Stimulated activated CD8-positive, alpha-beta memory T cell treated with anti-CD3 and anti-CD28 coated beads, Interleukin-4, amount 100 ng/mL, for 4 hours (primary cell): ENCODE data around the gene PRKAA1.
A peak's percentile ranks its signal among the peaks of the same experiment; 100 is the strongest.
"Not testable (repeated sequence)": the region's sequence is repeated elsewhere in the genome, so short reads cannot be mapped to it uniquely, and the experiment has no call there.

ENCODE experiments used
- DNase-seq, 2 donors: peaks; one replicate each; pipeline ENCODE4 v3.0.0-alpha.2; 2020; ENCODE audit warnings: low read depth in 2 of 2, low spot score in 1 of 2

The PRKAA1 gene

DNA sequence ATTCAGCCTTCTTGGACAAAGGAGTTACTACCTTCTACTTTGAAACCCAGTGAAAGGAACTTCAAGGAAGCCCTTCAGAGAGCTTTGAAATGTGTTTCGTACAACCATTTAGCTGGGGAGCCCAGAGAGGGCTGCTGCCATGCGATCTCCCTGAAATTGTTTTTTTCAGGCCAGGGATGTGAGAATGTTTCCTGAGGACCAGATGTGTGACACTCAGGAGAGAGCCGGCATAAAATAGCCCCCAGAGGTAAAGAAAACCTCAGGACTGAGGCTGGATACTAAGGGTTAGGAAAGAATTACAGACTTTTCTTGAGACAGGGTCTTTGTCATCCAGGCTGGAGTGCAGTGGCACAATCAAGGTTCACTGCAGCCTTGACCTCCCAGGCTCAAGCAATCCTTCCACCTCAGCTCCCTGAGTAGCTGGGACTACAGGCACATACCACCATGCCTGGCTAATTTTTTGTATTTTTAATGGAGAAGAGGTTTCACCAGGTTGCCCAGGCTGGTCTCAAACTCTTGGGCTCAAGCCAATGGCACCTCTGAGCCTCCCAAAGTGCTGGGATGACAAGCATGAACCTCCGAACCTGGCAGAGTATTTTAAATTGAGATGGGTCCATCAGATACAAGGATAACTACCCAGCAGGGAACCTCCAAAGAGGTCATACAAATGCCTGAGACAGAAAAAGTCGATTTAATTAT lies 28.5 kb upstream of the PRKAA1 start:
- DNase-seq = no peak

DNA sequence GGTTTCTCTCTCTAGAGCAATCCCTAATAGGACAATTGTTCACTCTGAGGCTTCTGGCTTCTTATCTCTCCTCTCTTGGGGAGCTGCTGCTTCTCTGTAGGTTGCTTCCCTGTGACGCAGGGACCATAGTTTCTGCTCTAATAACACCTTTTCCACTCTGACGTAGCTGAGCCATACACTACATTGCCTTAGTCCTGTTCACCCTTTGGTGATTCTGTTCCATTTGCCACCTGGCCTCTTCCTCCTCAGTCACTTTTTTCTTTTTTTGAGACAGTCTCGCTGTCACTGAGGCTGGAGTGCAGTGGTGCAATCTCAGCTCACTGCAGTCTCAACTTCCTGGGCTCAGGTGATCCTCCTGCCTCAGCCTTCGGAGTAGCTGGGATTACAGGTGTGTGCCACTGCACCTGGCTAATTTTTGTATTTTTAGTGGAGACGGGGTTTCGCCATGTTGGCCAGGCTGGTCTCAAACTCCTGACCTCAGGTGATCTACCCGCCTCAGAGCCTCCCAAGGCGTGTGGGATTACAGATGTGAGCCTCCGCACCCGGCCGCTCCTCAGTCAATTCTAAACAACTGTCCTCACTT lies 27.4 kb upstream of the PRKAA1 start:
- not testable (repeated sequence) for DNase-seq

DNA sequence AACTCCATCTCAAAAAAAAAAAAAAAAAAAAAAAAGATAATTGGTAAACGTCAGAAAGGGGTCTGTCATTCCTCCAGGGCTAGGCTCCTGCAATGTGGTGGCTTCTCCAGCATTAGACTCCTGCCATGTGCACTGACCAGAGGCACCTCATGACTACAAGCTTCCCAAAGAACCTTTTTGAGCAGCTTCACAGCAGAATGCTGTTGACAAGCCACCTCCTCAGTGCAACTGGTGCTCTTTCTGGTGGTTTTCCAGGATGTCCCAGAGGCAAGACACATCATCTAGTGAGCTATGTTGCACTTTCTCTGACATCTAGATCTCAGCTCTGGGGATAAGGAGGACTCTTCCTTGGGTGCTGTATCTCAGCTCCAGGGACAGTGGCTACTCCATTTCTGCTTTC lies 25.3 kb upstream of the PRKAA1 start:
- DNase-seq = no peak

DNA sequence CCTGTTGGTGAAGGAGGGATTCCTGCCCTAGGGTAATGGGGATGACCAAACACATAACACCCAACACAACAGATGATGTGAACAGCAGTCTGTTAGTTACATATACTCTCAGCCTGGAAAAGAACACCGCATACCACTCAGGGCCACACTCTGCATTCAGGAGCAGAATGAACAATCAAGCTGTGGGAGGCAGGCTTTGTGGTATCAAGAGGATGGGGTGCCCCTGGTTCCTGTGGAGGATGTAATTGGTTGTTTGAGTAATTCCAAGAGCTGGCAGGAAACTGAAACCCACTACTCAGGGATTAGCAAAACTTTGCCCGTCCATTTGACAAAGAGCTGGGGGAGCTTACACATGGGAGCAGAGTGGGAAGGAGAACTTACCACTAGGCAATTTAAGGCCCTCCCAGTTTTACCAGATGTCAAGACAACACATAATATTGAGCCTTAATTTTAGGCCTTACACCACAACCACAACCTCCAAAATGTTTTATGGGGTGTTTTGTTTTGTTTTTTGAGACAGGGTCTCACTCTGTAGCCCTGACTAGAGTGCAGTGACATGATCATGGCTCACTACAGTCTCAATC lies 15.6 kb upstream of the PRKAA1 start:
- DNase-seq = no peak

DNA sequence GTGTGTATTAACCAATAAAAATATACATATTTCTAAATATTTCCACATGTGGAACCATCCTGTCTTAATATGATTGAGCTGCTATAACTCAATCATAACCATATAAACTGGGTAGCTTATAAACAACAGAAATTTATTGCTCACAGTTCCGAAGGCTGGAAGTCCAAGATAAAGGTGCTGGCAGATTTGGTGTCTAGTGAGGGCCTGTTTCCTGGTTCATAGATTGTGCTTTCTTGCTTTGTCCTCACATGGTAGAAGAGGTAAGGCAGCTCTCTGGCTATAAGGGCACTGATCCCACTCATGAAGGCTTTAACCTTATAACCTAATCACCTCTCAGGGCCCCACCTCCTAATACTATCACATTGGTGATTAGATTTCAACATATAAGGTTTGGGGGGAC lies 14.0 kb upstream of the PRKAA1 start:
- no peak for DNase-seq

DNA sequence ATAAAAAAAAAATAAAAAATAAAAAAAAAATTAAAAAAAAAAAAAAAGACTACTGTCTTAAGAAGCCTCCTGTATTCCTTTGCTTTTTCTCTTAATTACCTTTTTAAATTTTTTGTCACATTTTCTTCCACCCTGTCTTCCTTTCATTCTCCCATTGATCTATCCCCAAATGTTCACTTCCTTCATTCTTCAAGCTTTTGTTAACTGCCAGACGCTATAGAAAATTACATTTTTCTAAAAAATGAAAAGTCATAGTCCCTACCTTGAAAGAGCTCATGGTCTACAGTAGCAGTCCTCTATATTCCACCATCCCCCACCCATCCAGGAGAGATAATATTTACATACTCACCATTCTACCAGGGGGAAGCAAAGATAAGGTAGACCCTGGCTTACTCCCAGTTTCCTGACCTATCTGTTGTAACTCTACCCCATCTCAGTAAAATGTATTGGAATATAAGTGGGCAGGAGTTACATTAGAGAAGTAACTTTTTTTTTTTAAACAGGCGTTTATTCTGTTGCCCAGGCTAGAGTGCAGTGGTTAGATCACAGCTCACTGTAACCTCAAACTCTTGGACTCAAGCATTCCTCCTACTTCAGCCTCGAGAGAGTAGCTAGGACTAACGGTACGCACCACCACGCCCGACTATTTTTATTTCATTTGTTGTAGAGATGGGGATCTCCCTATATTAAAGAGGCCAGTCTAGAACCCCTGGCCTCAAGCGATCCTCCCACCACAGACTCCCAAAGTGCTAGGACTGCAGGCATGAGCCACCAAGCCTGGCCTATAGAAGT lies 3.8 kb upstream of the PRKAA1 start:
- DNase-seq = no peak

DNA sequence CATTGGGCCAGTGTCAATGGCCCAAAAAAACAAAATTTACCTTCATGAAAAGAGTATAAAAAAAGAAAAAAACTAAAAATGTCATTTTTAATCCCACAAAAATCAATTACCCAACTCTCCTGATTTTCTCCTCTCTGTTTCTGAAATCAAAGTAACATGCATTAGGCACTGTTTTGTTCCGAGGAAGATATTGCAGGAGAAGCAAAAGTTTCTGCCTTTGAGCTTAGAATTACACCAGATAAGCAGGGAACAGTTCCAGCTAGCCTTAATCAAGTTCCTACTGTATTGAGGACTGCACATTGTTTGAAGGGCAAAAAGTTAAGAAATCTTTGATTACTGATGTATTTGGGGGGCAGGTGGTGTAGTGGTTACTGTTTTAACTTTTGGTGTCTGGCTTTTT lies 1.1 kb upstream of the PRKAA1 start:
- no peak for DNase-seq

DNA sequence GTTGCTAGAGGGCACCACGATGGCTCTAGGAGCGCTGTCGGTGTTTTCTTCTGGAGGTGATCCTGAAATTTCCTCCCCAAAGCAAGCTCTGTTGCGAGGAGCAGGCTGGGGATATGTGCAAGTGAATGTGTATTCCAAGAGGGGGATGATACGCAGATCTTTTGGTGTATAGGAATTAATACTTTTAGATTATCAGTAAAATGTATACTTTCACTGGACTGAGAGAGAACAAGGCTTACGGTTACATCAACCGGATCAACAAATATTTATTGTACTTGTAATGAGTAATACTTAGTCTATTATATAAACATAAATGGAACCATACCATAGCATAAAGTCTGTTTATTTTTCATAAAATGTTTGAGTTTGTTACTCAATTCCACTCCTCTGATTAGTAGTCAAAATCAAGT lies 632 bp upstream of the PRKAA1 start:
- DNase-seq = no peak

DNA sequence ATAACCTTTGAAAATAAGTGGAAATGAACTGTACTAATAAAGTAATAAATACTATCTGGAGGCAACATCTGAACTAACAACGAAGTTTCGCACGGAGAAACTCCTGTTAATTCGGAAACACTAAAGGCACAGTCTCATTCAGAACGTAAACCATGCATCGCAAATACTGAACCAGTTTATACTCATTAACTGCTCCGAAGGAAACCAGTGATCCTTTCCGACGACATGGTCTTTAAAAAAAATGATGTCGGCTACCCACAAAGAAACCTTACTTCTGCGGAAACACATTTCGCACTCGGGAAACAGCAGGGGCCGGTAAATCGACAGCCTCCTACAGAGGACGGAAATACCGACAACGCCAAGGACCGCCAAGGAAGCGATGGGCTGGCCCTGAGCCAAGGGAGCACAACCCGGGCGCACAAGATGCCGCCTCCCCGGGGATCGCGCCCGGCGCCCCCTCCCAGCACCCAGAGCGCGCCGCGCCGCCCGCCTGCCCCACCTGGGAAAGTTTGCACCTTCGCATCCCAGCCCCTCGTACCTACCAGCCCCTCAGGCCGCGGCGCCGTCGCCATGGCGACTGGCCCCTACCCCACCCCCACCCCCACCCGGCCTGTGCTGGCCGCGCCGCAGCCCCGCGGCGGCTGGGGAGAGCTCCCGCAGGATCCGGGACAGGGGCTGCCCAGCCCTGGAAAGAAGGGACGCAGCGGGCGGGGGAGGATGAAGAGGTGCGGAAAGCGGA lies 732 bp downstream of the PRKAA1 start:
- DNase-seq = peak; percentile 30 to 61

DNA sequence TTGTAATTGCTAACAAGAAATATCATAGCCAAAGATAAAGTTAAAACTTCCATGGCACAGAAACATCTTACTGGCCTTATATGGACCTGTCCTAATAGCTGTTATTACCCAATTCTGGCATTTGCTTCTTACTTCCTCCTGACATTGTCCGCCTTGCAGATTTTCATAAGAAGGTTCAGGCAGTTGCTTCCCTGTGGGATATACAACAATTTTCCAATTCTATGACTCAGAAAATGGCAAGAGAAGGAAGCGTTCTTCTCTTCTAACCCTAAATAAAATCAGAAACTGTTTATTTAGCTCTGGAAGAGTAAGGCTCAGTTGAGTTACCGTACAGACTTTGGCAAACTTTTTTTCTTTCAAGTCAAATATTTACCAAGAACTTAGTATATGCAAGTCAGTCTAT lies 1.7 kb downstream of the PRKAA1 start:
- DNase-seq = no peak

DNA sequence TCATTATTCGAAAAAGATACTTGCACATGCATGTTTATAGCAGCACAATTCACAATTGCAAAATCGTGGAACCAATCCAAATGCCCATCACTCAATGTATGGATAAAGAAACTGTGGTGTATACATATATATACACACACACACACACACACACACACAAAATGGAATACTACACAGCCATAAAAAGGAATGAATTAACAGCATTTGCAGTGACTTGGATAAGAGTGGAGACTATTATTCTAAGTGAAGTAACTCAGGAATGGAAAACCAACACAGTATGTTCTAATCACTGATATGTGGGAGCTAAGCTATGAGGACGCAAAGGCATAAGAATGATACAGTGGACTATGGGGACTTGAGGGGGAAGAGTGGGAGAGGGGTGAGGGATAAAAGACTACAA lies 3.3 kb downstream of the PRKAA1 start:
- DNase-seq = not testable (repeated sequence)

DNA sequence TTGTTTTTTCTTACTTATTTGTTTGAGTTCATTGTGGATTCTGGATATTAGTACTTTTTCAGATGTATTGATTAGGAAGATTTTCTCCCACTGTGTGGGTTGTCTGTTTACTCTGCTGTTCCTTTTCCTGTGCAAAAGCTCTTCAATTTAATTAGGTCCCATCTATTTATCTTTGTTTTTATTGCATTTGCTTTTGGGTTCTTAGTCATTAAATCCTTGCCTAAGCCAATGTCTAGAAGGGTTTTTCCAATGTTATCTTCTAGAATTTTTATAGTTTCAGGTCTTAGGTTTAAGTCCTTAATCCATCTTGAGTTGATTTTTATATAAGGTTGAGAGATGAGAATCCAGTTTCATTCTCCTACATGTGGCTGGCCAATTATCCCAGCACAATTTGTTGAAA lies 3.8 kb downstream of the PRKAA1 start:
- not testable (repeated sequence) for DNase-seq

DNA sequence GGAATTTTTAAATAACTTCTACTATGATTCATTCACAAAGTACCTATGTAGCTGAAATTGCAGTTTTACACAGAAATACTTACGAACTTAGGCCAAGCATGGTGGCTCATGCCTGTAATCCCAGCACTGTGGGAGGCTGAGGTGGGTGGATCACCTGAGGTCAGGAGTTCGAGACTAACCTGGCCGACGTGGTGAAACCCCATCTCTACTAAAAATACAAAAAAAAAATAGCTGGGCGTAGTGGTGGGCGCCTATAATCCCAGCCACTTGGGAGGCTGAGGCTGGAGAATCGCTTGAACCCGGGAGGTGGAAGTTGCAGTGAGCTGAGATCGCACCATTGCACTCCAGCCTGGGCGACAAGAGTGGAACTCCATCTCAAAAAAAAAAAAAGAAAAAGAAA lies 5.5 kb downstream of the PRKAA1 start:
- not testable (repeated sequence) for DNase-seq

DNA sequence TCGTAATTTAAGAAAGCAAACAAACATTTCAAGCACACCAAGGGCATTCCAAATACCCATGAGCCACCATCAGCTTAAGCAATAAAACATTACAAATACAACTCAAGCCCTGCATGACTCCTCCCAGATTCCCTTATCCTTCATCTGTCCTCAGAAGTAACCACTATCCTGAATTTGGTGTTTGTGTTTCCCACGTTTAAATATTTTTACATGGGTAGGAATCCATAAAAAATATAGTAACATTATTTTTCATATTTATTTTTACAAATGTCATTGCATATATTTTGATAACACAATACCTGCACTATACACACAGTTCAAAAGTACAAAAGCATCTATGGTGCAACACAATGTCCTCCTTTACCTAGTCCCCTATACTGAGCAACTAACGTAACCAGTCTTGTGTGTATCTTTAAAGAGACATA lies 6.4 kb downstream of the PRKAA1 start:
- DNase-seq = no peak

DNA sequence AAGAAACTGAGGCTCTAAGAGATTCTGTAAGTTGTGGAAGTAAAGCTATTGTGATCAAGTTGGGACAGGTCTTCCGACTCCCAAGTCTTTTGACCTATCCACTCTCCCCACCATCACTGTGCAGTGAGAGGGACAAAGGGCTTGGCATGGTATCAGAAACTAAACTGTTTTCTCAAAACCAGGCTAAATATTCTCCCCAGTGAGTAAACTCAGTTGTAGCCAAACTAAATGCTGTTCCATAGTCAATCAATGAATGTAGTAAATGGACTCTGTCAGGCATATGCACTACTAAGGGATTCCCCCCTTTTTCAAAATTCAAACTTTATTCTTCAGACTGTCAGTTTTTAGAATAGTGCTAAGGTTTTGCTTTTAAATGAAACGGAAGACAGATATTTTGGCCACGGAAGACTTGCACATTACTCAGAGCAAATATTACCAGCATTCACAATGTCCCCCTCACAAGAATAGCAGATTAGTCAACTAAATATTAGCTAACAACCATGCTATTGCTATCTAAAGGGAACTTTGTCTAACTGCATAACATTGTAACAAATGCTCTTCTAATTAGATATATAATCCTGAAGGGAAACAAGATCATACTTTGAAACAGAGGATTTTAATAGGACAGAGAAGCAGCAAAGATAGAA lies 7.1 kb downstream of the PRKAA1 start:
- DNase-seq = no peak

DNA sequence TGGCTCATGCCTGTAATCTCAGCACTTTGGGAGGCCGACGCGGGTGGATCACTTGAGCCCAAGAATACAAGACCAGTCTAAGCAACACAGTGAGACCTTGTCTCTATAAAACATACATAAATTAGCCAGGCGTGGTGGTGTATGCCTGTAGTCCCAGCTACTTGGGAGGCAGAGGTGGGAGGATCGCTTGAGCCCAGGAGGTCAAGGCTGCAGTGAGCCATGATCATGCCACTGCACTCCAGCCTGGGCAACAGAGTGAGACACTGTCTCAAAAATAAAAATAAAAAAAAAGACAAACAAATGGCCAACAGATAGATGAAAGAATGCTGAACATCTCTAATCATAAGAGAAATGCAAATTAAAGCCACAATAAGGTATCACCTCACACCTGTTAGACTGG lies 9.2 kb downstream of the PRKAA1 start:
- not testable (repeated sequence) for DNase-seq

DNA sequence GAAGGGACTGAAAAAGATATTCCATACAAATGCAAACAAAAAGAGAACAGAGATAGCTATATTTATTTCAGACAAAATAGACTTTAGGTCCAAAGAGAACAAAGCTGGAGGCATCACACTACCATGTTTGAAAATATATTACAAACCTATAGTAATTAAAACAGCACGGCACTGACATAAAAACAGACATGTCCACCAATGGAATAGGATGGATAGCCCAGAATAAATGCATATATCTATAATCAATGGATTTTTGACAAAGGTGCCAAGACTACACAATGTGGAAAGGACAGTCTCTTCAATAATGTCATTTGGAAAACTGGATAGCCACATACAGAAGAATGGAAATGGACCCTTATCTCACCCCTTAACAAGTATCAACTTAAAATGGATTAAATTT lies 10.2 kb downstream of the PRKAA1 start:
- DNase-seq = no peak

DNA sequence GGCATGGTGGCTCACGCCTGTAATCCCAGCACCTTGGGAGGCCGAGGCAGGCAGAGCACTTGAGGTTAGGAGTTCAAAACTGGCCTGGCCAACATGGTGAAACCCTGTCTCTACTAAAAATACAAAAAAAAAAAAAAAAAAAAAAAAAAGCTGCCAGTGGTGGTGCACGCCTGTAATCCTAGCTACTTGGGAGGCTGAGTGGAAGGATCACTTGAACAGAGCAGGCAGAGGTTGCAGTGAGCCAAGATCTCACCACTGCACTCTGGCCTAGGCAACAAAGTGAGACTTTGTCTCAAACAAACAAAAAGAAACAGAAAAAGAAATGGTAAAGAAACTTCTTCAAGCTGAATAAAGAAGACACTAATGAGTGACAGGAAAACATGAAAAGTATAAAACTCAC lies 11.5 kb downstream of the PRKAA1 start:
- not testable (repeated sequence) for DNase-seq

DNA sequence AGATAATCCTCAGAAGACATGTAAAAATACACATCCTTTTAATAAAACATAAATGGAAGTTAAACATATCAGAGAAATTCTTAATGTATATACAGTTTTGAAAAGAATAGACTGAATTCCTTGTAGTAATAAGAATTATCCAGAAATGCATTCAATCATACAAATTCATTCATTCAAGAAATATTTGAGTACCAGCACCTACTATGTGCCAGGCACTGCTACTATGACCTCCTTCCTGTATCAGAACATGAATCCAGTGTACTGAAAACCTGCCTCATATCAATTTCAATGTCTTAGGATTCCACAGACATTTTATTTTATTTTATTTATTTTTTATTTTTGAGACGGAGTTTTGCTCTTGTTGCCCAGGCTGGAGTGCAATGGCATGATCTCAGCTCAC lies 13.3 kb downstream of the PRKAA1 start:
- no peak for DNase-seq

DNA sequence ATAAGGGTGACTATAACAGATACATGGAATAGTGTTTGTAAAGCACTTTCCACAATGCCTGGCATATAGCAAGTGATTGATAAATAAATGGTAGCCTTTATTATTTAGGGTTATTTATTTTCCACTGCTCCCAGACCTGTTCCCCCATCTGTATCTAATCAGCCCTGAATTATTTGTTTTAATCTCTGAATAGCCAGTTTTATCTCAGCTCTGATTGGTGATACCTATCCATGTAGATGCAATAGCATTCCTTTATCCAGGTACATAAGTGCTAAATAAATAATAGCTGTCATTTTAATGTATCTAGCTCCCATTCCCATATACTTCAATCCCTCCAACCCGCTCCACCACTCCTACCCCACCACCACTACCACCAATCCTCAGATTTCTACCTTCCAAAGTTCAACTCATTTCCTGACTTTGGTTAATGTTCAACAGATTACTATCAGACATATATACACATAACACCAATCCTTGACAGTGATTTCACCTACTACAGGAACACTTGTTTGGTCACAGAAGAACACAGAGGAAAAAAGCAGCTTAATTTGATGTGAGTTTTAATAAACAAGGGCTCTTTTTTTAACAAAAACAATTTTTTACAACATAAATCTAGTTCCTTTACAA lies 14.0 kb downstream of the PRKAA1 start:
- DNase-seq = no peak
